ENCODE data around the gene LAMC2. TPM values are rescaled to one million over a fixed set of nuclear protein-coding genes. Genes with fewer than 3 reads are reported as not detected.
A peak's percentile ranks its signal among the peaks of the same experiment; 100 is the strongest.

The LAMC2 gene
- total and polyA plus RNA-seq, 7 experiments from 2014 or later = 0.51 TPM; not detected in 6

DNA sequence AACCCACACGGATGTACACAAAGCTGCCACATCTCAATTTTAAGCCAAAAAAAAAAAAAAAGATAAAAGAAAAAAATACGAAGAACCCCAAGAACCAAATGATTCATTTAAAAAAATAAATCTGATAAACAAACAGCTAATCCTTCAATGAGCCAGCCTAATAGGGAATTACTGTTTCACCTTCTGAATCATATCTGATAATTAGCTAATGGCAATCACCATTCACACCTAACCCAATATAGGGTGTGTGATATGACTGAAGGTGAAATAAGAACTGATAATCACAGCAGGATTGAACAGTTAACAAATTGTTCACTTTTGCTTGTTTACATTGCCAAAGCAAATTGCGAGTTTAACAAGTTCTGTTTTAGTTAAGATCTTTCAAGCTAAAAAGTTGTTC is 61.4 kb downstream of the LAMC2 start:
- Mint-ChIP-seq H3K4me1 (no peaks in the 10 kb centered on the region), H3K4me3 (no peak overlapping the region), H3K36me3 (no peaks in the 10 kb centered on the region), H3K27me3 (peaks cover 5 to 18% (median 16%) of the 10 kb centered on the region in 5 donors), H3K27ac (no peak overlapping the region), H3K9me3 (peaks cover 0 to 3% (median 0%) of the 10 kb centered on the region in 11 donors)
- ChIA-PET POLR2A (interaction anchor here (0.7 kb wide), 1 partner anchor 376 kb away, joined by 5 read pairs; no protein-coding TSS in a partner anchor), CTCF (interaction anchor here (0.7 kb wide), 1 partner anchor 37 kb away, joined by 5 read pairs; no protein-coding TSS in a partner anchor)
- ATAC-seq (no peak), DNase-seq (no peak)
- Histone ChIP-seq H3K9me3 (ENCODE audit: control insufficient read depth in 2 of 3, low read length in 3 of 3) (no peaks in the 10 kb centered on the region), H3K4me1 (ENCODE audit: control insufficient read depth in 2 of 2, insufficient read depth in 2 of 2, low read length in 2 of 2) (no peaks in the 10 kb centered on the region), H3K4me3 (ENCODE audit: low read length) (no peak overlapping the region), H3K27ac (ENCODE audit: low read depth, low read length) (no peak overlapping the region), H3K27me3 (ENCODE audit: control insufficient read depth in 2 of 2, insufficient read depth in 2 of 2, low read length in 2 of 2) (no peaks in the 10 kb centered on the region), H3K36me3 (ENCODE audit: control insufficient read depth in 2 of 3, insufficient read depth in 3 of 3, low read length in 3 of 3) (no peaks in the 10 kb centered on the region)
- intact Hi-C loops (cut with micrococcal nuclease) = no loop called here

DNA sequence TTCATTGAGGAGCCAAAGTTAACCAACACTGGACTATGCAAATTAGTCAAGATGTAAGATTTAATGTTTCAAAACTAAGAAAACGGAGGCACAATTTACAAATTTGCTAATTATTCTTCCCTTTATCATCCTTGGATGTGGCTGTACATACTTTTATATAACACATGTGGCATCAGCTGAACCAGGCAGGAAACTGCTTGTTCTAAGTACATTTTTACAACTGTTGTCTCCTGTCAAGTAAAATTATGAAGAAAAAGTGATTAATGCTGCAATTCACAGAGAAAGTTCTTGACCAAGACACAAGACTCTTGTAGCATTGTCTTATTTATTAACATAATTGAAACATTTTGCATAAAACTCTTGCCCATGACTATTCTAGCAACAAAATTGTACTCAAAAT is 61.9 kb downstream of the LAMC2 start:
- no peak overlapping the region for H3K4me3 Mint-ChIP-seq
- ATAC-seq (no peak), DNase-seq (no peak)
- no peak overlapping the region for H3K27ac Mint-ChIP-seq
- no peaks in the 10 kb centered on the region for H3K4me1 ChIP-seq (ENCODE audit: control insufficient read depth in 2 of 2, insufficient read depth in 2 of 2, low read length in 2 of 2)
- no peaks in the 10 kb centered on the region for H3K36me3 Mint-ChIP-seq
- POLR2A ChIA-PET = interaction anchor here (0.7 kb wide), 1 partner anchor 376 kb away, joined by 5 read pairs; no protein-coding TSS in a partner anchor
- no peaks in the 10 kb centered on the region for H3K9me3 ChIP-seq (ENCODE audit: control insufficient read depth in 2 of 3, low read length in 3 of 3)
- no peaks in the 10 kb centered on the region for H3K27me3 ChIP-seq (ENCODE audit: control insufficient read depth in 2 of 2, insufficient read depth in 2 of 2, low read length in 2 of 2)
- no peak overlapping the region for H3K27ac ChIP-seq (ENCODE audit: low read depth, low read length)
- CTCF ChIA-PET = interaction anchor here (0.7 kb wide), 1 partner anchor 37 kb away, joined by 5 read pairs; no protein-coding TSS in a partner anchor
- no peaks in the 10 kb centered on the region for H3K4me1 Mint-ChIP-seq
- peaks cover 0 to 3% (median 0%) of the 10 kb centered on the region in 11 donors for H3K9me3 Mint-ChIP-seq
- peaks cover 5 to 18% (median 16%) of the 10 kb centered on the region in 5 donors for H3K27me3 Mint-ChIP-seq
- no peak overlapping the region for H3K4me3 ChIP-seq (ENCODE audit: low read length)
- no peaks in the 10 kb centered on the region for H3K36me3 ChIP-seq (ENCODE audit: control insufficient read depth in 2 of 3, insufficient read depth in 3 of 3, low read length in 3 of 3)
- intact Hi-C loops (cut with micrococcal nuclease) = no loop called here

DNA sequence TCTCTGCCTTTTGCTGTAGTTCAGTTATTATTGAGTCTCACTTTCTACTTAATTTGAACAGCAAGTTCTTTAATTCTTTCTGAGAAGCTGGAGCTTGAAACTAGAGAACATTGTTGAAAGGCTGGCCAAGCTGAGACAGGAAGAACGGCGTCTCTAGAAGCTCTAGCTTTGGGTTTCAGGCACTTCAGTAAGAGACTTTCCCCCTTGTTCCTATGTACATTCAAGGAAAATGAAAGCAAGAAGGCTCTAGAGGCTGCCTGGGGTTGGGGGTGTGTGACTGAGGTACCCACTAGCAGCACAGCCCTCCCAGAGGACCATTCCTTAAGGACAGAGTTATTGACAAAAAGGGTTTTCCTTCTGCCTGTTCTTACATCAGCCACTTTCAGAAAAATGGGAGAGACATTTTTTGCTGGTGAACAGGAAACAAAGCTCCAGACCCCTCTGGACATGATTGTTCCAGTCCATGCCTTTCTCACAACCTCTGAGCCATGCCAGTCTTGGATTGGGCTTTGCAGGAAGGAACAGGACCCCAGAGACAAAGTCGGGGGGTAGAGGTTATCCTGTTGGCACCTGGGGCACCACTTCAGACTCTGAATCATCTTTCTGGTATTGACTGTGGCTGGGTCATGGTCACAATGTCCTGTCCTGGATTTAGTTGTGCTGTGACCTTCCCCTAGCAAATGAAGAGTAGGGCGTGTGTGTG is 63.1 kb downstream of the LAMC2 start:
- H3K9me3 Mint-ChIP-seq = peaks cover 0 to 3% (median 0%) of the 10 kb centered on the region in 11 donors
- Histone ChIP-seq H3K27ac (ENCODE audit: low read depth, low read length) (no peak overlapping the region), H3K4me3 (ENCODE audit: low read length) (no peak overlapping the region), H3K4me1 (ENCODE audit: control insufficient read depth in 2 of 2, insufficient read depth in 2 of 2, low read length in 2 of 2) (no peaks in the 10 kb centered on the region), H3K9me3 (ENCODE audit: control insufficient read depth in 2 of 3, low read length in 3 of 3) (no peaks in the 10 kb centered on the region), H3K36me3 (ENCODE audit: control insufficient read depth in 2 of 3, insufficient read depth in 3 of 3, low read length in 3 of 3) (no peaks in the 10 kb centered on the region), H3K27me3 (ENCODE audit: control insufficient read depth in 2 of 2, insufficient read depth in 2 of 2, low read length in 2 of 2) (no peaks in the 10 kb centered on the region)
- DNase-seq (no peak), ATAC-seq (no peak)
- H3K27me3 Mint-ChIP-seq = peaks cover 9 to 17% (median 16%) of the 10 kb centered on the region in 5 donors
- ChIA-PET CTCF (interaction anchor here (0.6 kb wide), 1 partner anchor 876 kb away, joined by 4 read pairs; no protein-coding TSS in a partner anchor), POLR2A (no interaction called here)
- no peaks in the 10 kb centered on the region for H3K36me3 Mint-ChIP-seq
- intact Hi-C loops (cut with micrococcal nuclease) = no loop called here
- H3K4me3 Mint-ChIP-seq = no peak overlapping the region
- no peaks in the 10 kb centered on the region for H3K4me1 Mint-ChIP-seq
- H3K27ac Mint-ChIP-seq = no peak overlapping the region

DNA sequence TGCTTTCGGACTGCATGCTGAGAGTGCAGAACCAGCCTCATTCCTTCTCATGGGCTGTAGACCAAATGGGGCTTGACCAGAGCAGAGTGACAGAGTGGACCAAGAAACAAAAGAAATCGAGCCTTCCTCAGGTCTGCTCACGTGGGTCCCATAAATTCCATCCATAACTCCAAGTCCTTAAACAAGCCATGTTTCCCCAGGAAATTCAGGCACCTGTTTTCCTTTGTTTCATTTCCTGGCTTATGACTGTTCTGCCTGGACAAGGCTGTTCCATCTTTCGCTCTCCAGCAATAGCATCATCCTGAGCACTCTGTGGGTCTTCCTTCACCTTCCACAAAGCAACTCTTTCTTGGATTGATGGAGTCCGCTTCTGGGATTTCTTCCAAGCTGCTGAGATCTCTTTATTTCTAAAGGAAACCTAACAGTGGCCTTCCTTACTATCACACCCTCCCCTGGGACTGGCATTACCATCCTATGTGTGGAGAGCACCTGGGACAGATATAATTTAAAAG is 63.9 kb downstream of the LAMC2 start:
- Mint-ChIP-seq H3K4me3 (no peak overlapping the region), H3K27ac (peak overlapping the region in 1 of 9 donors; percentile 22), H3K36me3 (no peaks in the 10 kb centered on the region), H3K27me3 (peaks cover 9 to 19% (median 14%) of the 10 kb centered on the region in 5 donors), H3K9me3 (peaks cover 0 to 3% (median 0%) of the 10 kb centered on the region in 11 donors), H3K4me1 (no peaks in the 10 kb centered on the region)
- H3K27ac ChIP-seq (ENCODE audit: low read depth, low read length) = no peak overlapping the region
- no peaks in the 10 kb centered on the region for H3K36me3 ChIP-seq (ENCODE audit: control insufficient read depth in 2 of 3, insufficient read depth in 3 of 3, low read length in 3 of 3)
- intact Hi-C loops (cut with micrococcal nuclease) = no loop called here
- POLR2A ChIA-PET = no interaction called here
- H3K9me3 ChIP-seq (ENCODE audit: control insufficient read depth in 2 of 3, low read length in 3 of 3) = no peaks in the 10 kb centered on the region
- CTCF ChIA-PET = no interaction called here
- no peak for ATAC-seq
- no peaks in the 10 kb centered on the region for H3K27me3 ChIP-seq (ENCODE audit: control insufficient read depth in 2 of 2, insufficient read depth in 2 of 2, low read length in 2 of 2)
- no peak for DNase-seq
- no peaks in the 10 kb centered on the region for H3K4me1 ChIP-seq (ENCODE audit: control insufficient read depth in 2 of 2, insufficient read depth in 2 of 2, low read length in 2 of 2)
- no peak overlapping the region for H3K4me3 ChIP-seq (ENCODE audit: low read length)

DNA sequence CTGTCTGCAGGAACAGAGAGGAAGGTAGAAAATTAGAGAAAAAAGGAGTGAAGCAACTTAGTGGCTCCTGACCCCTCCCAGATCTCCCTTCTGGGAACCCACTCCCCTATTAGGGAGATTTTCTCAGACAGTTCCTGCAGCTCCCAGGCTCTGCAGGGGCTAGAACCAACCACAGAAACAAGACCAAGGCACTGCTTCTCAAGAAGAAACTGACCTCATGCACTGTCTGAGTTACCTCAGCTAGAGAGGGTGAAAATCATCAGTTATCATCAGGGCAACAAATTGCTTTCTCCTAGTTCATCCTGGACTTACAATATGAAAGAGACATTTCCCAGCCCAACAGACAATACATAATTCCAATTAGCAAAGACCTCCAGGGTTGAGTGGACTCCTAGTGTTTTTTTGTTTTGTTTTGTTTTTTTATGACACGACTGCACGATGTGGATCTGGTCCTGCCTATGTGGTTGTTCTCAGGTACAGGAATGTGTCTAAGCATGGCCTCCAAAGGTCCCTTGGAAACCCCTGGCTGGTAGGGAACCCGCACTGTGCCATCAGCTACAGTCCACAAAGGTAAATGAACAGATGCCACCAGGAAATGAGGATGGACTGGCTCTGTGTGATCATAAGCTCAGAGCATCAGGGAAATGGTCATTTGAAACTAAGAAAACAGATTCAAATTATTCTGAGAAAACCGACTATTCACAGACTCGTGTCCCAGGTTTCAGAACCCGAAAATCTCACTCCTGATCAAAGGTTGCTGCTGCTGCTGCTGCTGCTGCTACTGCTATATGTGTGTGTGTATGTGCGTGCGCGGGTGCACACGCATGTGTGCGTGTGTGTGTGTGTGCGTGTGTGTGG is 65.3 kb downstream of the LAMC2 start:
- intact Hi-C loops (cut with micrococcal nuclease) = no loop called here

DNA sequence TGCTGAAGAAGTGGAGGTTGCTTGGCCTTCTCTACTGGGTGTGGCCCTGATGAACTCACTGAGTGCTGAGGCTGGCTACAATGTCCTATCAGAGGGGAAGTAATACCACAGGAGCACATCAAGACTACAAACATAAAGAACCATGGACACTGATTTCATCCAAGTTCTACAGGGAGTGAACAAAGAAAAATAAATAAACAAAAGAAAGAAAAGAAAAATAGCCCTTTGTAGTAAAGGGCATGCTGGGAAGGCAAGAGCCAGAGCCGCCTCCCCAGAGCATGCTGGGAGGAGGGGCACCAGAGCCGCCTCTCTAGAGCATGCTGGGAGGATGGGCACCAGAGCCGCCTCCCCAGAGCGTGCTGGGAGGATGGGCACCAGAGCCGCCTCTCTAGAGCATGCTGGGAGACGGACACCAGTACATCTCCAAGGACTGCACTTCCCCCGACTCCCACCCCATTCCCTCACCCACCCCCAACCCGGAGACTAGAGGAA is 65.9 kb downstream of the LAMC2 start:
- intact Hi-C loops (cut with micrococcal nuclease) = no loop called here
- no peak for ATAC-seq

More for the DNA sequence above, 65.3 kb downstream of the LAMC2 start:
- Histone ChIP-seq H3K27me3 (ENCODE audit: control insufficient read depth in 2 of 2, insufficient read depth in 2 of 2, low read length in 2 of 2) (no peaks in the 10 kb centered on the region), H3K27ac (ENCODE audit: low read depth, low read length) (no peak overlapping the region), H3K9me3 (ENCODE audit: control insufficient read depth in 2 of 3, low read length in 3 of 3) (no peaks in the 10 kb centered on the region), H3K4me1 (ENCODE audit: control insufficient read depth in 2 of 2, insufficient read depth in 2 of 2, low read length in 2 of 2) (no peaks in the 10 kb centered on the region), H3K4me3 (ENCODE audit: low read length) (no peak overlapping the region), H3K36me3 (ENCODE audit: control insufficient read depth in 2 of 3, insufficient read depth in 3 of 3, low read length in 3 of 3) (no peaks in the 10 kb centered on the region)
- H3K27me3 Mint-ChIP-seq = peaks cover 4 to 16% (median 12%) of the 10 kb centered on the region in 5 donors
- H3K36me3 Mint-ChIP-seq = no peaks in the 10 kb centered on the region
- CTCF ChIA-PET = no interaction called here
- no peak for ATAC-seq
- peaks cover 0 to 3% (median 0%) of the 10 kb centered on the region in 11 donors for H3K9me3 Mint-ChIP-seq
- POLR2A ChIA-PET = no interaction called here
- no peak for DNase-seq
- no peak overlapping the region for H3K4me3 Mint-ChIP-seq
- H3K27ac Mint-ChIP-seq = peak overlapping the region in 1 of 9 donors; percentile 65
- H3K4me1 Mint-ChIP-seq = no peaks in the 10 kb centered on the region

More for the DNA sequence above, 65.9 kb downstream of the LAMC2 start:
- no peaks in the 10 kb centered on the region for H3K4me1 Mint-ChIP-seq
- no peaks in the 10 kb centered on the region for H3K36me3 Mint-ChIP-seq
- ChIA-PET POLR2A (no interaction called here), CTCF (no interaction called here)
- peak overlapping the region in 1 of 9 donors; percentile 65 for H3K27ac Mint-ChIP-seq
- Histone ChIP-seq H3K27me3 (ENCODE audit: control insufficient read depth in 2 of 2, insufficient read depth in 2 of 2, low read length in 2 of 2) (no peaks in the 10 kb centered on the region), H3K4me1 (ENCODE audit: control insufficient read depth in 2 of 2, insufficient read depth in 2 of 2, low read length in 2 of 2) (no peaks in the 10 kb centered on the region), H3K27ac (ENCODE audit: low read depth, low read length) (no peak overlapping the region), H3K4me3 (ENCODE audit: low read length) (no peak overlapping the region), H3K9me3 (ENCODE audit: control insufficient read depth in 2 of 3, low read length in 3 of 3) (no peaks in the 10 kb centered on the region), H3K36me3 (ENCODE audit: control insufficient read depth in 2 of 3, insufficient read depth in 3 of 3, low read length in 3 of 3) (no peaks in the 10 kb centered on the region)
- DNase-seq = no peak
- no peak overlapping the region for H3K4me3 Mint-ChIP-seq
- H3K9me3 Mint-ChIP-seq = peaks cover 0 to 3% (median 0%) of the 10 kb centered on the region in 11 donors
- H3K27me3 Mint-ChIP-seq = peaks cover 4 to 16% (median 11%) of the 10 kb centered on the region in 5 donors

Measured in naive thymus-derived CD4-positive, alpha-beta T cell (primary cell).